ENCODE results near the gene TOMM6. TPM values are rescaled to one million over a fixed set of nuclear protein-coding genes. Genes with fewer than 3 reads are reported as not detected.

TOMM6 gene
- total RNA-seq = 40.2 and 51.7 TPM in 2 replicates

- peak; percentile 88 to 97 for DNase-seq (ENCODE audit: low read depth in 2 of 2)
These were observed at the start of gene TOMM6 for GRCh38 chr6:41787219-41787917. Gene TOMM6 (plus strand): TSS chr6:41787694. CDS start chr6:41787698, 4 bp downstream.

DNA sequence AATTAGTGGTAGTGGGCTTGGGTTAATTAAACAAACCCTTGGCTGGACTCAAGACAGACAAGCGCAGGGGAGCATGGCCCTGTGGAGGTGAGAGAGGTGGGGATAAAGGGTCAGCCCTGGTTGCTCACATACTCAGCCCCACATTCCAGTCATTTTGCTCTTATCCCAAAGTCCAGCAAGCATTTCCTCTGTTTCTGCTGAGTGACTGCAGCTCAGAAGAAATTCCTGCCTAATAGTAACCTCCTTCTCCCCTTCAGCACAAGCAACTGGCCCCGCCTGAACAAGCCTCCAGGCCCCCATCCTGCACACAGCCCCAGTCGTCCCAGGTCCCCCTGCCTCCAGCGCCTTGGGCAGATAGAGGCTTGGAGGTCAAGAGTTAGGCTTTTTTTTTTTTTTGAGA, 48.5 kb upstream of the TOMM6 start:
- DNase-seq (ENCODE audit: low read depth in 2 of 2) = no peak

- DNase-seq (ENCODE audit: low read depth in 2 of 2) = no peak
These were observed 46.9 kb upstream of the TOMM6 start for GRCh38 chr6:41740366-41741162.

- no peak for DNase-seq (ENCODE audit: low read depth in 2 of 2)
These were observed 45.6 kb upstream of the TOMM6 start for GRCh38 chr6:41741625-41742490.

DNA sequence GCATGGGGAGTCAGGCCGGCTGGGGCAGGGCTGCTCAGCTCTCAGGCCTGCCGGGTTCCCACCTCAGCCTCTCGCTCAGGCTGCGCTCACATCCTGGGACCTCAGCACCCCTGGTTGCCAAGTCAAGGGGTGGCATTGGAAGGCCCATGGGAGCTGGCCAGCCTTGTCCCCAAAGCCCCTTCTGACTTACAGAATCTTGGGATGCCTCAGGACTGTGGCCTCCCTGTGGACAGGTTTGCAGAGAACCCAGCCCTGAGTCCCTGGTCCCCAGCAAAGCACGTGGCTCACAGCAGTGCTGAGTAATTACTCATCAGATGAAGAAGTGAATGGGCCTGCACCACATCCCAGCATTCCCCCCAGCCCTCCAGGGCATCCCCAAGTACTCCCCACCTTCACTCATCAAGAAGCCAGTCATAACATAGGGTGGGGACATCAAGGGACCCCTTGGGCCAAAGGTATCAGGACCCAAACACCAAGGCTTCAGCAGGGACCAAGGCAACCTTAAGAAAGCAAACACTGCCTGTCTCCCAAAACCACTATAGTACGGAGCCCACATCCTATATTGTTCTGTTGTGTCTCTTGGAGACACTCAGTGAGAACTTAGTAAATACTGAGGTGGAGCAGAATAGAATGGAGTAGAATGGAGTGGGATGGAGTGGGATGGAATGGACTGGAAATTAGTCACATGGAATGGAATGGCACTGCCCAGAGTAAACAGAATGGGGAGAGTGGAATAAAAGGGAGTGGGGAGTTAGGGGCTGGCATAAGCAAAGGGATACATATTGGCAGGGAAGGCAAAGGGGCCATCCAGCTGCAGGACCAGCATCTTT, 43.9 kb upstream of the TOMM6 start:
- no peak for DNase-seq (ENCODE audit: low read depth in 2 of 2)

DNA sequence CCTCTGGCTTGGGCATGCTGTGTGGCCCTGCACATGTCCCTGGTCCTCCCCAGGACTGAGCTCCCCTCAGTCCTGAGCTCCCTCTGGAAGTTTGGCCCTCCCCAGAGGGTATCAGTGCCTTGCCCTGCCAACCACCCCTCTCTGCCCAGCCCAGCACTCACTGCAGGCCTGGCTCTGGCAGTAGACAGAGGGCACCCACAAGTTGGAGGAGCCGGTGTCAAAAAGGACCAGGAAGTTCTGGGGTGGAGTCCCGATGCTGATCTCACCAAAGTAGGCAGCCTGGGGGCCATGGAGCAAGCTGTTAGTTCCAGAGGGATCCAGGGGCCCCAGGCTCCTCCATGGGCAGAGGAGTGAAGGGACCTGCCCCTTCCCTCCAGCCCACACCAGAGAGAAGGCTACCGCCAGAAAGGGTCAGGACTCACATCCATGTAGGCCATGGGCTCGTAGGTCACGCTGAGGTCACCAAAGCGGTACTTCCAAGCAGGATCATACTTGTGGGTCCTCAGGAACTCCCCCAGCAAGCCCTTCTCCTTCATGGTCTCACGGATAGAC, 43.2 kb upstream of the TOMM6 start:
- DNase-seq (ENCODE audit: low read depth in 2 of 2) = no peak

DNA sequence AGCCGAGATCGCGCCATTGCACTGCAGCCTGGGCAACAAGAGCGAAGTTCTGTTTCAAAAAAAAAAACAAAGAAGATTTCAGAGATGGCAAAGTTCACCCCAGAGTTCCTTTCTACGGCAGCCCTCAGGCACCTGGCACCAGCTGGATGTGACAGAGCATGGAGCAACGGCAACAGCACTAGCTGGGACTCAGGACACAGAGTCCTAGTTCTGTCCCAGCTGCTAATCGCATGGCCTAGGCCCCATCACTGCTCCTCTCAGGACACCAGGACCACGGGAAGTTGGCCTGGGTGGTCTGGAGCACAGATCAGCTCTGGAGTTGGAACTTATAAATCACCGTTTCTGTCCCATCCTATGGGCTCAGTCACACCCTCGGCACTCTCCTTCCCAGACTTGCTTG, 41.4 kb upstream of the TOMM6 start:
- no peak for DNase-seq (ENCODE audit: low read depth in 2 of 2)

DNA sequence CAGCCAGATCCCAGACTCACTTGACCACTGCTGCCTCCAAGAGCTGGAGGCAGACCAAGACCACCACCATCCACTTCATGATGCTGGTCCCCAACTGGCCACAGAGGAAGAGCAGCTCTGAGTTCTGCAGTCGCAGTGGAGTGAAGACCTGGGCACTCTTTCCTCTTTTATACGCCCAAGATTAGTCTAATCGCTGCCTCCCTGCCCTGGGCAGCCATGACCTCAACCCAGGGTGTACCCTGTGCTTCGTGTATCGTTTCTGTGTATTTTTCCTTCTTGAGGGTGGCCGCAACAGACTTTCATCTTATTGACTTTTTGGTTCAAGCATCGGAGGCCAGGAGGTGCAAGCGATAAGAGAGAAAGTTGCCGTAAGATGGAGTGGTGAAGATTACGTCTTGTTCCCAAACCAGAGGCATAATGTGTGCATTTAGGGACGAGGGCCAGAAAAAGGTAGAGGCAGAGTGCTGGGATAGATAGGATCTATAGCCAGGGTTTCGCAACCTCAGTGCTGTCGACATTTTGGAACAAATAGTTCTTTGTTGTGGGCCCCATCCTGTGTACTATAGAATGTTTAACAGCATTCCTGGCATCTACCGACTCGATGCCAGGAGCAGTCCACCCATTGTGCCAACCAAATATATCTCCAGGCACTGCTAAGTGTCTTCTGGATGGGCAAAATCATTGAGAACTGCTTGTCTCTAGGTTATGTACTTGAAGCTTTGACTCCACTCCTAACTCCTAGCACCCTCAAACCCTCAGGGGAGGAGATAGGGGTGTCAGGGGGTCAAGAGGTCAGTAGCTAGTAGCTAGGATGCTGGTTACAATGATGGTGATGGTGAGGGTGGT, 40.0 kb upstream of the TOMM6 start, which contains the start of gene PGC:
PGC (minus strand) TSS at position 142 of the 846 bp plus-strand sequence; CDS start at position 79, 63 bp downstream.
- no peak for DNase-seq (ENCODE audit: low read depth in 2 of 2)

GRCh38 chr6:41748102-41748477, 39.4 kb upstream of the TOMM6 start:
- DNase-seq (ENCODE audit: low read depth in 2 of 2) = no peak

DNA sequence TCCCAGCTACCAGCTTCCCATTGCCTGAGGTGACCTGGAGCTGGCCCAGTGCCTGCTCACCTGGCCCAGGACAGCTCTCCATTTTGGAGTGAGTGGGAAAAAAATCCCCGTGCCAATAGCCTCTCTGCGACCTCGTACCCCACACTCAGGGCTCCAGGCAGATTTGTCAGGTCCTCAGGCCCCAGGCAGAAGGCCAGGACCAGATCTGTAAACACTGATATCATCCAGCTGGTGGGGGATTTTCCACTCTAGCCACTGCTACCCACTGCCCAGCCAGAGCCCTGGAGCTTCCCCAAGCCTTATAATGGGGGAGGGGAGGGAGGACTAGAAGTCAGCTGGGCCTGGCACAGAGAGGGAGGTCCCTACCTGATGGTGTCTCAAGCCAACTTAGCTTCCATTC, 39.0 kb upstream of the TOMM6 start:
- no peak for DNase-seq (ENCODE audit: low read depth in 2 of 2)

GRCh38 chr6:41750374-41750773, 37.1 kb upstream of the TOMM6 start:
- no peak for DNase-seq (ENCODE audit: low read depth in 2 of 2)

- no peak for DNase-seq (ENCODE audit: low read depth in 2 of 2)
These were observed 31.6 kb upstream of the TOMM6 start for GRCh38 chr6:41755895-41756294.

DNA sequence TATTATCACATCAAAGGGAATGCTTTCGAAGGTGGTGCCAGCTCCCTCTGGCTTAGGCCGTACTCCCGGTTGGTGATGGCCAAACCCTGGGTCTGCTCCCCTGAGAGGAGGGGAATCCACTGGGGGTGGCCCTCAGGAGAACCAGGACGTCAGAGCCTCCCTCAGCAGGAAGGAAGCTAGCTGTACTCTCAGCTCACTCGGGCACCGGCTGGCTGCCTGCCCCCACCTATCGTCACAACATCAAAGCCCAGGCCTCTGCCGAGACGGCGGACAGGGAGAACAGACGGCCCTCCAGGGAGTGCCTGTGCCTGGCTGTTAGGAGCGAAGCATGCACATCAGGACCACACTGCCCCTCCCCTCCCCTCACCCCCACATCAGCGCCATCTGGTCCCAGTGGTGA, 31.1 kb upstream of the TOMM6 start:
- no peak for DNase-seq (ENCODE audit: low read depth in 2 of 2)

DNA sequence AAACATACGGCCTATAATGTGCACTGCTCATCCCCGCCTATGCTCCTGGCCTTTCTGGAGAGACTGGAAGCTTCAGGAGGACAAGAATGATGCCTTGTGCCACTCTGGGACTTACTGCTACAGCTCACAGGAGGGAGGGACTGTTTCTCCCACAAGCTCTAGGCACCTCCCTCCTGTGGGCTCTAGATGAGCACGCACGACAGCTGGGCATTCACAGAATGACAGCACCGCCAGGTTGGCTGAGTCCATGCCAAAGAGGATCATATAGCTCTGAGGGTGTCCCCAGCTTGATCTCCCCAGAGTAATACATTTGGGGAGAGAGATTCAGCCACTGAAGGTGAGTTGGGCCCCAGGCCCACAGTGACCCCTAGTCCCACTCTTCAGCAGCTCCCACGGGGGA, 30.2 kb upstream of the TOMM6 start:
- DNase-seq (ENCODE audit: low read depth in 2 of 2) = no peak

- no peak for DNase-seq (ENCODE audit: low read depth in 2 of 2)
These were observed 29.4 kb upstream of the TOMM6 start for GRCh38 chr6:41757931-41758640.

GRCh38 chr6:41758641-41759035, 28.9 kb upstream of the TOMM6 start:
- DNase-seq (ENCODE audit: low read depth in 2 of 2) = no peak

DNA sequence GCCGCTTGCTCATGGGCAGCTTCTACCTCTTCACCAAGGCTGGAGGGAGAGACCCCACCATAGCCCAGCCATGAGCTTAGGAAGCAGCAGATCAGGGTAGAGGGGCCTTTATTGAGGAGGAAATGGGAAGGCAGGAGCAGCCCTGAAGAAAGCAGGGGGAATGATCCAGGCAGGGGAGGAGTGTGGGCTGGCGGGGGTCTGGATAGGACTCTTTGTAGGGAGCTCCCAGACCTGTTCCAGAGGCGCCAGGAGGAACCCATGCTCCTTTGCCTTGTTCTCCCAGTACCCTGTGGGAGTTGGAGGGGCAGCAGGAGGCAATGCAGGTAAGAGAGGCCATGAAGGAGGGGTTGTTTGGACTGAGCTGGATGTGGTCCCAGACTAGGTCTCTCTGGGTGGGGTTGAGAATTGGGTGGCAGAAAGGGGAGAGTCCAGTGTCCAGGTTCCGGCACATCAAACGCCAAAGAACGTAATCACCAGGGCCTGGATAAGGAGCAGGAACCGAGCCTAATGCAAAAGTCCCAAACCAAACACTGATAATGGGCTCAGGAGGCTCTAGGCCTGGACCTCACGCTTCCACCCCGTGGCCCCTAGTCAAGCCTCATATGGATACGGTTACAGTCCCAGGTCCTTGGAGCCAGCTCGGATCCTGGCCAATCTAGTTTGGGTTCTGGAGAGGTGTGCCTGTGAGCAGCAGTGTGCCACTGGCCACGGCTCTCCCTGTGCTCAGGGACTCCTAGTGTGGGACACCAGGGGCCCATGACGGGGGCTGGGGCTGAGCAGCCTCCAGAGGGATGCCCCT, 28.2 kb upstream of the TOMM6 start:
- no peak for DNase-seq (ENCODE audit: low read depth in 2 of 2)

DNA sequence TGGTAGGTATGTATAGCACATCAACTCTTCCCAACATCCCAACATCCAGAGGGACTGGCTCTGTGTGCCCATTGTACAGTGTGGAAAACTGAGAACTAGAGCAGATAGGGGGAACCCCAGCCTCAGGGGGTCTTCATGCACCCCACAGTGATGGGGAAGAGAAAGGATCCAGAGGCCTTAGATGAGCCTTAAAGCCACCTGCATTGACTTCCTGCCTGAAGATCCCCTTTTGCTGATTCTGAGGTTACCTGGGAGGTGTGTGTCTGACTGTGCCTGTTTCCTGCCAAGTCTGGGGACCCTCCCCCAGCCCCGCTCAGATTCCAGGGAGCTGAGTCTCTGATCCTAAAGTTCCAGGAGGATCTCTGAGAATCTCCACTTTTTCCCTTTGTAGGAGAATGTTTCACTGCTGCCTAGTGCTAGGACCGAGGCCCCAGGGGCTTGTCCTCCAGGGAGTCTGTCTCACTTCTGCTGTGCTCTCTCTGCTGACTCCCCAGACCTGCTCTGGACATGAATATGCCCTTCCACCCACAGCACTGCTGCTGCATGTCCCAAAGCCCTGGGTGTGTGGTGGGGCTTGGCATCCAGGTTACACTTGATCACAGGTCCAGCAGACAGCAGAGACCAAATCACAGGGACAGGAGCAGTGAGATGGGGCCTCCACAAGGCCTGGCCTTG, 27.5 kb upstream of the TOMM6 start:
- no peak for DNase-seq (ENCODE audit: low read depth in 2 of 2)

Measured in dermis microvascular lymphatic vessel endothelial cell (primary cell).